Activated CD8-positive, alpha-beta memory T cell treated with anti-CD3 and anti-CD28 coated beads, Interleukin-2, amount 50 U/mL, for 48 hours (primary cell): Measurements from ENCODE around the gene DIS3L2.
"Not testable (repeated sequence)": the region's sequence is repeated elsewhere in the genome, so short reads cannot be mapped to it uniquely, and the experiment has no call there.

Source experiments
- DNase-seq: peaks from one replicate; pipeline ENCODE4 v3.0.0-alpha.2; 2020

The DIS3L2 gene

GRCh38 chr2:232307854-232308253 is 346.3 kb downstream of the DIS3L2 start:
- no peak for DNase-seq

GRCh38 chr2:232308986-232309385 is 347.5 kb downstream of the DIS3L2 start:
- DNase-seq, result peak; percentile 57

GRCh38 chr2:232309592-232309991 is 348.1 kb downstream of the DIS3L2 start:
- no peak for DNase-seq

- peak; percentile 66 for DNase-seq
These were observed 348.6 kb downstream of the DIS3L2 start for GRCh38 chr2:232310121-232310520.

- DNase-seq, result peak; percentile 53
These were observed 349.2 kb downstream of the DIS3L2 start for GRCh38 chr2:232310696-232311095.

- not testable (repeated sequence) for DNase-seq
These were observed 352.1 kb downstream of the DIS3L2 start for GRCh38 chr2:232313645-232314044.

GRCh38 chr2:232315049-232315922 is 353.8 kb downstream of the DIS3L2 start:
- peak; percentile 78 for DNase-seq

GRCh38 chr2:232315923-232316299 is 354.4 kb downstream of the DIS3L2 start:
- no peak for DNase-seq

GRCh38 chr2:232316461-232317330 is 355.2 kb downstream of the DIS3L2 start:
- DNase-seq, result no peak

- DNase-seq, result no peak
These were observed 356.8 kb downstream of the DIS3L2 start for GRCh38 chr2:232318169-232318855.

GRCh38 chr2:232319067-232319802 is 357.7 kb downstream of the DIS3L2 start:
- peak; percentile 52 for DNase-seq

GRCh38 chr2:232319803-232320442 is 358.4 kb downstream of the DIS3L2 start:
- peak; percentile 58 for DNase-seq

GRCh38 chr2:232320443-232320803 is 358.9 kb downstream of the DIS3L2 start:
- DNase-seq, result no peak

GRCh38 chr2:232321156-232321816 is 359.8 kb downstream of the DIS3L2 start:
- peak; percentile 82 for DNase-seq

GRCh38 chr2:232321817-232322559 is 360.5 kb downstream of the DIS3L2 start:
- no peak for DNase-seq

- DNase-seq, result no peak
These were observed 361.2 kb downstream of the DIS3L2 start for GRCh38 chr2:232322560-232323327.

- DNase-seq, result no peak
These were observed 361.8 kb downstream of the DIS3L2 start for GRCh38 chr2:232323328-232323650.

- DNase-seq, result not testable (repeated sequence)
These were observed 362.5 kb downstream of the DIS3L2 start for GRCh38 chr2:232323967-232324366.

GRCh38 chr2:232324778-232325177 is 363.3 kb downstream of the DIS3L2 start:
- DNase-seq, result no peak
